Endothelial cell of umbilical vein (primary cell): ENCODE data around the gene FOXN1. TPM values are rescaled to one million over a fixed set of nuclear protein-coding genes. Genes with fewer than 3 reads are reported as not detected.

Source experiments
- BruUV-seq: library from RNA; stranded (reverse); fragments of 400-500 nt; replicated peaks from 2 replicates; lab custom pipeline; 2021; lab: Mats Ljungman, UMichigan
- CTCF ChIA-PET: fragments of 300-600, 350-600 bp; sonication (Branson Sonifier 250); formaldehyde crosslinking; loops from one replicate; lab custom pipeline; 2021; ENCODE audit warnings: antibody characterized with exemption, inconsistent platforms; lab: Charles Lee
- POLR2A ChIA-PET: fragments of 300-600, 350-600 bp; sonication (Branson Sonifier 250); formaldehyde crosslinking; loops from one replicate; lab custom pipeline; 2021; ENCODE audit warnings: antibody characterized with exemption, inconsistent platforms; lab: Charles Lee
- DNase-seq: peaks from one replicate; pipeline ENCODE4 v3.0.0-alpha.2; 2011; ENCODE audit warnings: low read depth, low spot score
- FAIRE-seq: peaks from 2 replicates; lab custom pipeline; 2011; peaks lifted over from hg19 to GRCh38; lab: Jason Lieb, UNC
- H2AFZ ChIP-seq: 2 replicates; pipeline ENCODE4 v1.6.0; 2012; ENCODE audit warnings: low read depth, low read length, control low read depth, inconsistent platforms
- H3K27ac ChIP-seq: 2 replicates; pipeline ENCODE4 v1.5.1; 2011; ENCODE audit warnings: low read depth, mild to moderate bottlenecking, control low read depth, low read length, moderate library complexity; ENCODE audit not compliant: insufficient read depth
- H3K27me3 ChIP-seq, 2 experiments: 2 replicates each; pipeline versions ENCODE4 v1.6.0 to v1.6.1; 2011; ENCODE audit warnings: low read length in 2 of 2, mixed read lengths in 1 of 2; ENCODE audit not compliant: control insufficient read depth in 2 of 2, insufficient read depth in 2 of 2
- H3K36me3 ChIP-seq, 2 experiments: 2 replicates in 1 of 2; 3 replicates in 1 of 2; pipeline ENCODE4 v1.5.1; 2011; ENCODE audit warnings: low read length in 2 of 2, mild to moderate bottlenecking in 1 of 2, moderate library complexity in 1 of 2; ENCODE audit not compliant: control insufficient read depth in 2 of 2, insufficient read depth in 2 of 2; ENCODE audit errors: extremely low read depth in 1 of 2
- H3K4me1 ChIP-seq: 3 replicates; pipeline ENCODE4 v1.5.1; 2011; ENCODE audit warnings: mild to moderate bottlenecking, low read length; ENCODE audit not compliant: control insufficient read depth, insufficient read depth; ENCODE audit errors: extremely low read depth
- H3K4me2 ChIP-seq: 2 replicates; pipeline ENCODE4 v1.6.1; 2011; ENCODE audit warnings: low read length, control low read depth, mixed read lengths; ENCODE audit not compliant: insufficient read depth
- H3K4me3 ChIP-seq, 3 experiments: fragments of 200-600 bp in 1 of 3; sonication (generic), shearing (Covaris generic) in 1 of 3; replicated peaks in 1 of 3; 2 replicates each; pipeline ENCODE4 v1.5.1; 2011 to 2016; ENCODE audit warnings: control low read depth in 3 of 3, low read length in 3 of 3, mild to moderate bottlenecking in 2 of 3, inconsistent platforms in 1 of 3, low read depth in 1 of 3, moderate library complexity in 1 of 3; ENCODE audit not compliant: insufficient read depth in 1 of 3
- H3K79me2 ChIP-seq: 2 replicates; pipeline ENCODE4 v1.6.0; 2012; ENCODE audit warnings: low read length, inconsistent platforms; ENCODE audit not compliant: control insufficient read depth, insufficient read depth
- H3K9ac ChIP-seq: replicated peaks from 2 replicates; pipeline ENCODE3; 2011; ENCODE audit warnings: low read length, control low read depth; ENCODE audit not compliant: insufficient read depth; ENCODE audit errors: extremely low read depth
- H3K9me1 ChIP-seq: replicated peaks from 3 replicates; pipeline ENCODE4 v1.6.0; 2011; ENCODE audit warnings: mild to moderate bottlenecking, low read length; ENCODE audit not compliant: control insufficient read depth, insufficient read depth; ENCODE audit errors: extremely low read depth
- H3K9me3 ChIP-seq: replicated peaks from 2 replicates; pipeline ENCODE4 v1.5.1; 2012; ENCODE audit warnings: low read length, inconsistent platforms; ENCODE audit not compliant: control insufficient read depth, insufficient read depth
- H4K20me1 ChIP-seq: replicated peaks from 2 replicates; pipeline ENCODE3; 2011; ENCODE audit warnings: mild to moderate bottlenecking, low read length; ENCODE audit not compliant: control insufficient read depth, insufficient read depth; ENCODE audit errors: extremely low read depth
- EZH2 ChIP-seq: IDR thresholded peaks from 2 replicates; pipeline ENCODE4 v1.6.1; 2012; ENCODE audit warnings: borderline replicate concordance, low read depth, mild to moderate bottlenecking, moderate library complexity, low read length, inconsistent platforms; ENCODE audit not compliant: severe bottlenecking
- FOS ChIP-seq: IDR thresholded peaks from 2 replicates; pipeline ENCODE4 v1.6.1; 2011; ENCODE audit warnings: mild to moderate bottlenecking, low read length, moderate library complexity, borderline replicate concordance; ENCODE audit not compliant: insufficient read depth
- GATA2 ChIP-seq: IDR thresholded peaks from 2 replicates; pipeline ENCODE4 v1.7.0; 2011; ENCODE audit warnings: low read depth, mild to moderate bottlenecking, moderate library complexity, mixed read lengths, low read length; ENCODE audit not compliant: insufficient read length, insufficient read depth
- JUN ChIP-seq: IDR thresholded peaks from 2 replicates; pipeline ENCODE4 v1.6.1; 2011; ENCODE audit warnings: borderline replicate concordance, low read depth; ENCODE audit not compliant: insufficient read length, insufficient read depth
- MYC ChIP-seq: IDR thresholded peaks from one replicate; pipeline ENCODE4 v1.6.1; 2011; ENCODE audit warnings: mild to moderate bottlenecking, low read depth, low read length
- POLR2A ChIP-seq: IDR thresholded peaks from 2 replicates; pipeline ENCODE4 v1.6.1; 2012; ENCODE audit warnings: low read depth, mild to moderate bottlenecking, control low read depth, low read length
- POLR2AphosphoS5 ChIP-seq: IDR thresholded peaks from 2 replicates; pipeline ENCODE4 v1.6.1; 2012; ENCODE audit warnings: low read depth, mild to moderate bottlenecking, control low read depth, low read length, moderate library complexity; ENCODE audit not compliant: insufficient read depth
- dilution Hi-C: fragments of 300-500 bp; cut with MboI; formaldehyde crosslinking; loops from one replicate; pipeline ENCODE4 v1.15.0; 2019; ENCODE audit warnings: low sequenced_read_pairs; ENCODE audit not compliant: extremely low pct_ligation_motif_present
- intact Hi-C: fragments of 100-400 bp; cut with micrococcal nuclease; formaldehyde crosslinking; loops from one replicate; pipeline ENCODE4 v1.10.0; 2022
- polyA plus RNA-seq, 4 experiments: library from polyadenylated mRNA; depleted of rRNA in 3 of 4; stranded (reverse) in 3 of 4; unstranded in 1 of 4; fragments of >200 nt; gene quantifications; 2 replicates each; pipeline versions ENCODE4 v1.2.1 to v1.2.3, GENCODE V29; 2011 to 2012; ENCODE audit warnings: missing spikeins in 1 of 4
- total RNA-seq: library from RNA; stranded (reverse); gene quantifications from 2 replicates; pipeline ENCODE4 v1.2.3, GENCODE V29; 2021
- TF ChIP-seq, protein P1 (sequence below): IDR thresholded peaks from 2 replicates; pipeline ENCODE4 v1.6.1; 2011; ENCODE audit not compliant: insufficient read depth, insufficient read length
- TF ChIP-seq, protein P2 (sequence below), 2 donors: IDR thresholded peaks; 1 replicate in 1 of 2; 2 replicates in 1 of 2; pipeline ENCODE4 v1.5.1; 2011; ENCODE audit warnings: low read length in 2 of 2, mild to moderate bottlenecking in 2 of 2, moderate library complexity in 2 of 2, control low read depth in 1 of 2, inconsistent platforms in 1 of 2, low read depth in 1 of 2; ENCODE audit not compliant: insufficient read depth in 1 of 2; ENCODE audit errors: extremely low read depth in 1 of 2

FOXN1 gene
- total and polyA plus RNA-seq, 2 donors (not counting 3 experiments of a cell fraction or from before 2014, with no cell fraction given) = not detected

GRCh38 chr17:28503420-28503819, 2.7 kb upstream of the FOXN1 start:
- dilution Hi-C loops = no loop called here

More at GRCh38 chr17:28503420-28503819, 2.7 kb upstream of the FOXN1 start:
- ChIA-PET CTCF (interaction anchor here (0.8 to 1.7 kb wide), 3 partner anchors 10 to 109 kb away, joined by 3 to 9 read pairs (median 7); no protein-coding TSS in a partner anchor), POLR2A (no interaction called here)
- no peak for TF ChIP-seq FOS
- TF ChIP-seq MYC = no peak
- TF ChIP-seq, protein P1, sequence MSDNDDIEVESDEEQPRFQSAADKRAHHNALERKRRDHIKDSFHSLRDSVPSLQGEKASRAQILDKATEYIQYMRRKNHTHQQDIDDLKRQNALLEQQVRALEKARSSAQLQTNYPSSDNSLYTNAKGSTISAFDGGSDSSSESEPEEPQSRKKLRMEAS = no peak
- TF ChIP-seq GATA2 = no peak
- TF ChIP-seq, protein P2, sequence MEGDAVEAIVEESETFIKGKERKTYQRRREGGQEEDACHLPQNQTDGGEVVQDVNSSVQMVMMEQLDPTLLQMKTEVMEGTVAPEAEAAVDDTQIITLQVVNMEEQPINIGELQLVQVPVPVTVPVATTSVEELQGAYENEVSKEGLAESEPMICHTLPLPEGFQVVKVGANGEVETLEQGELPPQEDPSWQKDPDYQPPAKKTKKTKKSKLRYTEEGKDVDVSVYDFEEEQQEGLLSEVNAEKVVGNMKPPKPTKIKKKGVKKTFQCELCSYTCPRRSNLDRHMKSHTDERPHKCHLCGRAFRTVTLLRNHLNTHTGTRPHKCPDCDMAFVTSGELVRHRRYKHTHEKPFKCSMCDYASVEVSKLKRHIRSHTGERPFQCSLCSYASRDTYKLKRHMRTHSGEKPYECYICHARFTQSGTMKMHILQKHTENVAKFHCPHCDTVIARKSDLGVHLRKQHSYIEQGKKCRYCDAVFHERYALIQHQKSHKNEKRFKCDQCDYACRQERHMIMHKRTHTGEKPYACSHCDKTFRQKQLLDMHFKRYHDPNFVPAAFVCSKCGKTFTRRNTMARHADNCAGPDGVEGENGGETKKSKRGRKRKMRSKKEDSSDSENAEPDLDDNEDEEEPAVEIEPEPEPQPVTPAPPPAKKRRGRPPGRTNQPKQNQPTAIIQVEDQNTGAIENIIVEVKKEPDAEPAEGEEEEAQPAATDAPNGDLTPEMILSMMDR (IDR thresholded peaks at IDR 0.05; ENCODE audit: extremely low read depth in 1 of 2, insufficient read depth in 1 of 2, low read depth in 1 of 2, low read length in 2 of 2) = no peak
- TF ChIP-seq POLR2A = no peak
- TF ChIP-seq POLR2AphosphoS5 = no peak
- no peak for TF ChIP-seq EZH2
- no peak for TF ChIP-seq JUN
- Histone ChIP-seq H3K79me2 (no peaks in the 10 kb centered on the region), H2AFZ (no peak overlapping the region), H3K36me3 (no peaks in the 10 kb centered on the region), H3K4me1 (no peaks in the 10 kb centered on the region), H3K27ac (no peak overlapping the region), H4K20me1 (no peaks in the 10 kb centered on the region), H3K9me3 (no peaks in the 10 kb centered on the region), H3K27me3 (peaks cover 13 to 24% of the 10 kb centered on the region in 2 experiments), H3K4me3 (no peak overlapping the region), H3K9ac (no peak overlapping the region), H3K4me2 (no peak overlapping the region), H3K9me1 (no peaks in the 10 kb centered on the region)
- BruUV-seq = no TSS peak
- no peak for FAIRE-seq
- intact Hi-C loops = no loop called here
- DNase-seq = no peak
